Astrocyte of the cerebellum (primary cell): ENCODE measurements around the gene FSTL4.

Experiments
- DNase-seq: peaks from one replicate; pipeline ENCODE4 v3.0.0-alpha.2; 2011; ENCODE audit warnings: low read depth
- H3K4me3 ChIP-seq: 2 replicates; pipeline ENCODE4 v1.5.1; 2011; ENCODE audit warnings: mild to moderate bottlenecking, low read depth, low read length, moderate library complexity
- in situ Hi-C: cut with HindIII; loops from 2 replicates; pipeline ENCODE4 v1.10.0; 2017; ENCODE audit warnings: low sequenced_read_pairs
- TF ChIP-seq, protein P1 (sequence below): IDR thresholded peaks from 2 replicates; pipeline ENCODE4 v1.5.1; 2012; ENCODE audit warnings: low read length, low read depth, moderate library complexity, mild to moderate bottlenecking; ENCODE audit errors: missing control alignments

Gene FSTL4

DNA sequence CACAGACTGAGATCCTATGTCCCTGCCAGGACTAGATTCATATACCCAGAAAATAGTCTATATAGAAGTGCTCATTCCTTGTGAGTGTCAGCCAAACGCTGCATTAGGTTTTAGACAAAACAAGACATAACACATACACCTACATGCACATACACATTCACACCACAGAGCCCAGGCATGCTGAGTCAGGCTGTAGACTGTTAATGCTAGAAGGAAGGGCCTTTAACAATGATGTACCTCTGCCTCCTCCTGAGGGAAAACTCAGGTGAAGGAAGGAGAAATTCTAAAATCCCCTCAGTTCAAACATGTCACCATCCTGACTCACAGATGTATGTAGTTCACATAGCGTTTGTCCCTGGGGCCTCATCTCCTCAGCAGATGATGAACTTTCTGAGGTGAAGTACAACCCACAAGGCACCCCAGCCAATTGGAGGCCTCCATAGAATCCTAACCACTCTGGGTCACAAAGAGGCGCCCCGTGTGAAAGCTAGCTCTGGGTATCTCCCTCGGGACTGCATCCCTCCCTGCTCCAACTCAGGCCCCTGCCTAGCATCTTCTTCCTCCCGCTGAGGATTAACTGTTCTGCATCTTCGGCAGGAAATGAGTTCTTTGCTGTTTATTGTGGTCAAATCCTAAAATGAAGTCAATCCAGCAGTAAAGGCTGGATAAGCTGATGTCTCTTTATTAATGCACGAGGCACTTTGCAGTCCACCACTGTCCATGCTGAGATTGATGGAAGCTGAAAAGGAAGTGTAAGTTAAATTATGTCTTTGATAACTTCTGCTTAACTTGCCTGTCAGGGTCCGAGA lies 40.8 kb upstream of the FSTL4 start:
- no peak for DNase-seq
- in situ Hi-C loops = no loop called here
- no peak overlapping the region for H3K4me3 ChIP-seq
- TF ChIP-seq, protein P1, sequence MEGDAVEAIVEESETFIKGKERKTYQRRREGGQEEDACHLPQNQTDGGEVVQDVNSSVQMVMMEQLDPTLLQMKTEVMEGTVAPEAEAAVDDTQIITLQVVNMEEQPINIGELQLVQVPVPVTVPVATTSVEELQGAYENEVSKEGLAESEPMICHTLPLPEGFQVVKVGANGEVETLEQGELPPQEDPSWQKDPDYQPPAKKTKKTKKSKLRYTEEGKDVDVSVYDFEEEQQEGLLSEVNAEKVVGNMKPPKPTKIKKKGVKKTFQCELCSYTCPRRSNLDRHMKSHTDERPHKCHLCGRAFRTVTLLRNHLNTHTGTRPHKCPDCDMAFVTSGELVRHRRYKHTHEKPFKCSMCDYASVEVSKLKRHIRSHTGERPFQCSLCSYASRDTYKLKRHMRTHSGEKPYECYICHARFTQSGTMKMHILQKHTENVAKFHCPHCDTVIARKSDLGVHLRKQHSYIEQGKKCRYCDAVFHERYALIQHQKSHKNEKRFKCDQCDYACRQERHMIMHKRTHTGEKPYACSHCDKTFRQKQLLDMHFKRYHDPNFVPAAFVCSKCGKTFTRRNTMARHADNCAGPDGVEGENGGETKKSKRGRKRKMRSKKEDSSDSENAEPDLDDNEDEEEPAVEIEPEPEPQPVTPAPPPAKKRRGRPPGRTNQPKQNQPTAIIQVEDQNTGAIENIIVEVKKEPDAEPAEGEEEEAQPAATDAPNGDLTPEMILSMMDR = no peak

DNA sequence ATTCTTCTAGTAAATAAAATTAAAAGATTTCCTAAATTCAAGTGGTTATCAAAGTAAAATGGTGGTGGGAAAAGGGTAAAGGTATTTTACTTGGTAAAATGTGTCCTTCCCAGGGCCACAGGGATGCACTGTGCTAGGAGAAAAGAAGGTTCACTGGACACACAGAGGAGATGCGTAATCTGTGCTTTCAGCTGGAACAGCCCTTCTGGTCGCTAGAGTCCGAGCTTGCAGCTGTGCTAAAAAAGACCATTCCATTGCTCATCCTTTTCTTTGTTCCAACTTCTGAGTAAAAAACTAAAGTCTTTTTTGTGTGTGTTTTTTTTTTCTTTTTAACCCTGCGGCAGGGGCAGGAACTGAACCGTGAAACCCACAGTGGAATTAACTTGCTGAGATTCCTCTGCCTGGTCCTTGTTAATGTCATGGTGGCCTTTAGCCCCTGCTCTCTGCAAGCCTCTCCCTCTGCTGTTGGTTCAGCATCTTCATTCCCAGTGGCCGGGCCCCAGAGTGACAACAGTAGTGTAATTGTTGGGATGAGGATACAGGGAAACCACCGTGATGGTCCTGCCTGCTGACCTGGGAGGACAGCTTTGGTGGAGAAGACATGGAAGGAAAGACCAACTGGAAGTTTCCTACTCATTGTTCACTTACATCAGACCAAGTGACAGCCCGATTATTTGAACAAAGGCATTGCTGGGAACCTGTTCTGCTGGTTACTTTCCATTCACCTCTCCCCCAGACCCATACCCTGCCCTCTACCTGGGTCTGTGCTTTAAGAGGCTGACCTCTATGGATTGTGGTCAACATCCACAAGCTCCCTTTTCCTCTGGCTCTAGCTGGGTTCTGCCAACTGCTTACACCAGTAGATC lies 31.9 kb upstream of the FSTL4 start:
- in situ Hi-C loops = no loop called here
- no peak for DNase-seq
- H3K4me3 ChIP-seq = no peak overlapping the region
- TF ChIP-seq, protein P1 = no peak

DNA sequence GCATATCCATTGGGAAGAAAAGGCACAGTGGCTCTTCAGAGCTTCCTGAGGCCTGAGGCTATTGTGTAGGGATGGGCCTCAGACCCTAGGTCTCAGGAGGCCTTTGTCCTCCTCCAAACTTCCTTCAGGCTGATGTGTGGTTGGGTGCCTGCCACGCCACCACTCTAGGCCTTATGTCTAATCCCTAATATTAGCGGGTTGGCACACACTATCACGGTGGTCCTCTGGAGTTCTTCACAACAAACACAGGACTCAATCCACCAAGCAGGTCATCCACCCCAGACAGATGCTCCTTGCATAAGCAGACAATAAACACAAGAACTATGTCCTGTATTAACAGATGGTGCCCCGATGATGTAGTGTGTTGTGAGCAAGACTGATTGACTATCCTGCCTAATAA lies 31.0 kb upstream of the FSTL4 start:
- in situ Hi-C loops = no loop called here
- TF ChIP-seq, protein P1 = no peak
- no peak for DNase-seq

DNA sequence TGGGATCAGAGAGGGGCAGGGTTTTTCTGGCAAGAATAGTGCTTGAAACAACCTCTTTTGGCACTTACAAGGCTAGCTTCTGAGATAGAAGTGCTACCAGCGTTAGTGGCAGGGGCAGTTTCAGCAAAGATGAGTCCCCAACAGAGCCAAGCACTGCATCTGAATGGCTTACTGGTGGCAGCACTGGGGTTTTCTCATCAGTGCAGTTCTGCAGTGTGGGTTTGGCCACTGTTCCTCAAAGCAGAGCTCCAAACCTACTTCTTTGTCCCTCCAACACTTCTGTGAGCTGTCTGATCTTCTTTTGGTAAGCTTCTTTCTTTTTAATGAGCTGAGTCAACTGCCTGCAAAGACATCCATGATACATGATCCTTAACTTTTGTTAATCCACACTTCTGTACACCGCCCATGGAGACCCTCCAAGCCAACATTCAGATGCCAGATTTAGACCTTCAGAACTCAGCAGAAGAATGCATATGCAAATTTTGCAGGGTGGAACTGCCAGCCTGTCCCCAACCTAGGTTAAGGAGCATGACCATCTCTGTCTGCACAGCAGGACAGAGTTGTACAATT lies 29.9 kb upstream of the FSTL4 start:
- DNase-seq = no peak
- TF ChIP-seq, protein P1 = no peak
- in situ Hi-C loops = no loop called here
- no peak overlapping the region for H3K4me3 ChIP-seq

More for the DNA sequence above, 31.0 kb upstream of the FSTL4 start:
- no peak overlapping the region for H3K4me3 ChIP-seq

DNA sequence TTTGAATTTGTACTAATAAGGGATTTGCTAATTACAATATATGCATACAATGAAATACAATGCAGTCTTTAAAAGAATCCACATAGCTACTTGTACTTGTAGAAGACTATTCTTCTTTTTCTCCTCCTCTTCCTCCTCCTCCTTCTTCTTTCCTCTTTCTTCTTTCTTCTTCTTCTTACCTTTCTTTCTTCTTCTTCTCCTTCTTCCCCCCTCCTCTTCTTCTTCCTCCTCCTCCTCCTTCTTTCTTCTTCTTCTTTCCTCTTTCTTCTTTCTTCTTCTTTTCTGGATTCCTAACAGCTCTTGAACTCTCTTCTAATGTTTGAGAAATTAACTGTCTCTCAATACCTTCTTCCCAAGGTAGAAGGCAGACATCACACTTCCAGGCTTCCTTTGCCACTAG lies 29.3 kb upstream of the FSTL4 start:
- no peak overlapping the region for H3K4me3 ChIP-seq
- in situ Hi-C loops = no loop called here
- DNase-seq = no peak
- TF ChIP-seq, protein P1 = no peak

- TF ChIP-seq, protein P1 = no peak
- no peak overlapping the region for H3K4me3 ChIP-seq
- in situ Hi-C loops = no loop called here
- no peak for DNase-seq
Observed at GRCh38 chr5:133639850-133640528, 27.6 kb upstream of the FSTL4 start.
